A673 (cell line): ENCODE measurements around the gene CPNE5.

ENCODE experiments used
- CTCF ChIP-seq: fragments of 300-800, 200-600 bp; sonication (generic); conservative IDR thresholded peaks from 2 replicates; pipeline ENCODE4 v1.5.1; 2017; ENCODE audit warnings: low read depth, mild to moderate bottlenecking, antibody characterized with exemption, low read length, moderate library complexity, mixed read lengths
- EZH2 ChIP-seq: fragments of 200-600 bp; sonication (generic); IDR thresholded peaks from 2 replicates; pipeline ENCODE4 v1.6.1; 2017; ENCODE audit warnings: borderline replicate concordance, low read depth, mild to moderate bottlenecking, mixed read lengths, antibody characterized with exemption, low read length; ENCODE audit not compliant: poor library complexity, severe bottlenecking

DNA sequence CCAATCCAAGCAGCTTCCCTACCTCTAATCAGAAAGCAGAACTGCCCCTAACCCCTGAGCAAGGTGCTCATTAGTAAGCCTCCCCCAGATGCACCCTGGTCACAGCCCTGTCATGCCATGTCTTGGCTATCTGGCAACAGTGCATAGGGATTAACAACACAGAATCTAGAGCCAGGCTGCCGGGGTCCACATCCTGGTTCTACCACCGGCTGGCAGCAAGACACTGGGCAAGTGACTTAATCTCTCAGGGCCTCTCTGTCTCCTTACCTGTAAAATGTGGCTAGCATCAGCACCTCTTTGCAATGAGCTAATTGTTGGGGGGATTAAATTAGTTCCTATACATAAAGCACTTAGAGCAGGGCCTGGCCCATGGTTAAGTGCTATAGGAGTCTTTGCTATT lies 68.1 kb downstream of the CPNE5 start:
- no peak for TF ChIP-seq CTCF
- TF ChIP-seq EZH2: no peak
